HG03095 (cell line): ENCODE measurements around the gene RPS10.
"Not testable (repeated sequence)": the region's sequence is repeated elsewhere in the genome, so short reads cannot be mapped to it uniquely, and the experiment has no call there.

ENCODE experiments used
- ATAC-seq: cut with Tn5 transposase; IDR thresholded peaks from one replicate; pipeline ENCODE4 v1.9.1; 2021; ENCODE audit warnings: moderate library complexity; ENCODE audit not compliant: unreplicated experiment

RPS10 gene

DNA sequence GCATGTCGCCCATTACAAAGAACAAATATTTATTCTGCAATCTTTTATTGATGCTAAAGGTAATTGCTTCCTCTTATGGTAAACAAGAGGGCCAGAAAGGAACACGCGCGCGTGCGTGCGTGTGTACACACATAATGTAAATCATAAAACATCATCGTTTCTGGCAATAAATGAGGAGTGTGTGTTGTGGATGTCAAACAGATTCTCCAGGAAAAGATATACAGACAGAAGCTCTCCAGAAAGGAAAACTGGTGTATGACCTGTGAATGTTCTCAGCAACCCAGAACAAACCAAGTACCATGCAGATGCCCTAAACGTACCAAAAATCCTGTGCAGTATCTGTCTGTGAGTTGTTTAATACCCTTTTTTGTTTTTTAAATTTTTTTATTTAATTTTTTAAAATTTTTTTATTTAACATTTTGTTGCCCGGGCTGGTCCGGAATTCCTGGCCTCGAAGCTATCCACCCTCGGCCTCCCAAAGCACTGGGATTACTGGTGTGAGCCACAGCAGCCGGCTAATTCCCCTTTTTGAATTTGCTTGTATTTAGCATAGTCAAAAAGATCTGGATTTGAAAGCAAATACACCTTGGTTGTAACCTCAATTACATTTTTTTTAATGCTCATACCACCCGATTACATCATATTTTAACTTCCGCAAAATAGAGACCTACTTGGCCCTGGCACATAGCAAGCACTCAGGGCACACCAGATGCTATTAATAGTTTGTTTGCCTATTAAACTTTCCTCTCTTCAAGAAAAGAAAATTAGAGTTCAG lies 32.5 kb downstream of the RPS10 start:
- ATAC-seq: no peak

DNA sequence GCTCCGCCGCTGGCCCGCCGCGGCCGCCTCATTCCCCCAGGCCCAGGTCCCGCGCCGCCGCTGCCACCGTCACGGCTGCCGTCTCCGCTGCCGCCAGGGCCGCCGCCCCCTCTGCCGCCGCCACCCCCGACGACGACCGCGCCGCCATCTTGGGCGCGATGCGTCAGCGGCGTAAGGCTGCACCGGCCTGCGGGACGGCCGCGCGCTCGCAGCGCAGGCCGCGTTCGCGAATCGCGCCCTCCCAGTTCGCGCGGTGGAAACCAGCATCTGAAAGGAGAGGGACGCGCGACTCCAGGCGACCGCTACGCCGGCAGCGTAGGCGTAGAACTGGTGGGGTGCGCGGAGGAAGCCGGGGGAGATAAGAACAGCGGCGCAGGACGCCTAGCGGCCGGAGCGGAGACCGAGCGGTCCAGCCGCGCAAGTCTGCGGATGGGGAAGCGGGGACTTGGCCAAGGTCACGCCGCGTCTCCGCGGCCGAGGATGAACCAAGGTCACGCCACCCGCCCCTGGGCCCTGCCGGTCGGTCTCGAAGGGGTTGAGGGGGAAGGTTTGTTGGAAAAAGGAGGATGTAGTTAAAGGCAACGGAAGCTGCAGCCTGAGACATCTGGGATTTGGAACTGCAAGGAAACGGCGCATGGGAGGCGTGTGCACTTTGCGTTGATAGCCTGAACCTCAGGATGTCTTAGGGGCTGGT lies 33.2 kb downstream of the RPS10 start, which contains the start of gene NUDT3:
TSS of gene NUDT3 (minus strand) at position 173 of the 694 bp plus-strand sequence. CDS start 307 bp downstream, outside the sequence.
- peak; percentile 74 for ATAC-seq

DNA sequence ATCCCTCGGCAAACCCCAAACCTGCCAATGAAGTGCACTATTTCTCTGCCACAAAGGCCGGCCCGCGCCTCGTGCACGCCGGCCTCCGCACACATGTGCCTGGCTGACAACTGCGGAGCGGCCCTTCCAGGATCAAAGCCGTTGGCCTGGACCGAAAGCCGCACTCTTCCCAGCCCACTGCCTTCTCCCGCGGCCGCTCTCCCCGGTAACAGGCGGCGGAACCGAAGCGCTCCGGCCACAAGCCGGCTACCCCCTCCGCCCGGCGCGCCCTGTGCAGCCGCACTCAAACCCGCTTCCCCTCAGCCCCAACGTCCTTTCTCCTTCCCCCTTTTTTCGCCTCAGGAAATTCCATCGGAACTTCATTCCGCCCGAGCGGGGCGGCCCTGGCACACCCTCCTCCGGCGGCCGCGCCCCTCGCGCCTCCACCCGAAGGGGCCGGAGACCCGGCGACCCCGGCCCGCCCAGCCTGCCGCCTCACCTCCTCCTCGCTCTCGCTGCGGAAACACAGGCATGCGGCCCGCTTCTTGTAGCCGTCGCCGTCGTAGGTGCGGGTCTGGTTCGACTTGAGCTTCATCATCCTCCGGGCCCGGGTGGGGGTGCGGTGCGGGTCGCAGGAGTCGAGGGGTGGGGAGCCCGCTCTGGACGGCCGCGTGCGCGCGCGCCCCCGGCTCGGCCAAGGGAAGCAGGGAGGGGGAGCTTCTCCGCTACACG lies 33.9 kb downstream of the RPS10 start:
- peak; percentile 29 for ATAC-seq

DNA sequence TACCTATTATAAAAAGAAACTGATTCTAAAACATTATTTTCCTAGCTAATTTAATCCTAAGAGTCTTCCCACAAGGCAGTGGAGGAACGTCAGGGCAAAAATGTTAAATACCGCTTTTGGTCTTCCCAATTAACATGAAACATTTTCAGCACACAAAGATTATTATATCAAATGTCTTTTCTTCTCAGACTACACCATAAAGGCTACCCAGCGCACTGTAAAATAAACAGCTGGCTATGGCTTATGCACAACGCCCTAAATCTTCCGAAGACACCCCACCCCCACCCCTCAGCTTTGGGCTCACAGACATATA lies 34.4 kb downstream of the RPS10 start:
- ATAC-seq: no peak

DNA sequence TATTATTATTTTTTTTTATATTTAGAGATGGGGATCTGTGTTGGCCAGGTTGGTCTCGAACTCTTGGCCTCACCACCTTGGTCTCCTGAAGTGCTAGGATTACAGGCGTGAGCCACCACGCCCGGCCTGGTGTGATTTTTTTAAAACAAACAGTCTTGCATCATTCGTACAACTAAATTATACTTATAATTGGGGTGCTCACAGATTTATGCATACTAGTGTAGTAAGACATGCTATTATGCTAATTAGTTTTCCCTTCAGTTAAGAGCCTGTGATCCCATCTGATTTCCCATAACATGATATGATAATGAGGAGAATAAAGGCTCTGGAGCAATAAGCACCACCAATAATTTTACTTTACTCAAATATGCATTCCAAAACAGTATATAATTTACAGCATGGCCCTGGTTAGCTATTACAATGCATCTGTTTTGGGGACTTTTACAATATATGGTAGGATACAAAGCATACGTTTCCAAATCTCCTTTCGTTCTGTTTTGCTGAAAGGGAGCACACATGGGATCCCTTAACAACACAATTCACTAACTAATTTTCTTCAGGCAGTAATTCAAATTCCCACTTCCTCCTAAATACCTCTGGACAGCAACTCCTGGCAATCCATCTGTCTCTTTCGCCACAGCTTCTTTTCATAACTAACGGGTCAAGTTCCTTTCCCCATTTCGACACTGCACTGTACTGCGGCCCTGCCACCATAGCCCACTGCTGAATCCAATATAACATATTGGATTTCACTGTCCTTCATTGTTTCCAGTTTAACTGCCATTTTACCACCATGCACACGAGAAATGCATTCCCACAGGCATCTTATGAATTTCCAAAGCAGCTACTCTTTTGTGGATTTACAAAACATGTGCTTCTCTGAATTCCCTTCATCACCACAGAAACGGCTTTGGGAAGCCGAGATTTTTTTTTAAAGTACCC lies 35.1 kb downstream of the RPS10 start:
- ATAC-seq: no peak

DNA sequence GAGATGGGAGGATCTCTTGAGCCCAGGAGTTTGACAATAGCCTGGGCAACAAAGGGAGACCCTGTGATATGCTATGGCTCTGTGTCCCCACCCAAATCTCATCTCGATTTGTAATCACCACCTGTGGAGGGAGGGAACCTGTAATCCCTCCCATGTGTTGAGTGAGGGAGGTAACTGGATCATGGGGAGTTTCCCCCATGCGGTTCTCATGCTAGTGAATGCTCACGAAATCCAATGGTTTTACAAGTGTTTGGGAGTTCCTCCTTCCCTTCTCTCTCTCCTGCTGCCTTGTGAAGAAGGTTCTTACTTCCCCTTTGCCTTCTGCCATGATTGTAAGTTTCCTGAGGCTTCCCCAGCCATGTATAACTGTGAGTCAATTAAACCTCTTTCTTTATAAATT lies 36.8 kb downstream of the RPS10 start:
- ATAC-seq: no peak

DNA sequence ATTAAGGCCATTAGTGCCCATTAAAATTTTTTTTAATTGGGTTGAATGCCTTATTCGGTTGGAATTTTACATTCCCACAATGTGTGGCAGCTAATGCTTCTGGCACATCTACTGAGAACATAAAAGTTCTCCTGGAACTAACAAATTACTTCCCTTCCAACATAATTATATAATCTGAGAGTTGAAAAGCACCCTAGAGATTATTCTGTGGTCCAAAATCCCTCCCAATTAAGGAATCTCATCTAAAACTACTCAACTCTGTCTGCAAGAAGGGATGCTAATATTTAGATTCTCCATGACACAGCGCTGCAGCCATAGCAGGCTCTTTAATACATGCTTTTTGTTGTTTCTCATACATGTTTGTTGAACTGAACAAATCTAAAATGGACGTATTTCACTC lies 37.4 kb downstream of the RPS10 start:
- ATAC-seq: no peak

DNA sequence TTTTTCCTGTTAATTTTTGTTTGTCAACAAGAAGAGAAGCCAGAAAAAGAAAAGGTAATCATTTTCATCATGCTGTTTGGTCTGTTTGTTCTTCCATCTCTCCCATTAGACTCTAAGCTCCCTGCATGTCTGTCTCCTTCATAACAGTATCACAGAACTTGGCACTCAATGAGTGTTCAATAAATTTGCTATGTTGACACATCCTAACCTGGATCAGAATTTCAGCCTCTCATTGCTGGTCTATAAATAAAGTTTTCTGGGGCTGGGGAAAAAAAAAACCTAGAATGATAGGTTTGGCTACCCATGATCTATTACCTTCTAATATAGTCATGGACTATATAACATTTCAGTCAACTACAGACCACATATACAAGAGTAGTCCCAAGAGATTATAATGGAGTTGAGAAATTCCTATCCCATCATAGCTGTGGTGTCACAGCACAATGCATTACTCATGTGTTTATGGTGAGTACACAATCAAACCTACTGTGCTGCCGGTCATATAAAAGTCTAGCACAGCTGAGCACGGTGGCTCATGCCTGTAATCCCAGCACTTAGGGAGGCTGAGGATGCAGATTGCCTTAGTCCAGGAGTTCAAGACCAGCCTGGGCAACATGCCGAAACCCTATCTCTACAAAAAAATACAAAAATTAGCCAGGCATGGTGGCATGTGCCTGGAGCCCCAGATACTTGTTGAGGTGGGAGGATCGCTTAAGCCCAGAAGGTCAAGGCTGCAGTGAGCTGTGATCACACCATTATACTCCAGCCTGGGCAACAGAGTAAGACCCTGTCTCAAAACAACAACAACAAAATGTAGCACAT lies 39.3 kb downstream of the RPS10 start:
- ATAC-seq: no peak

DNA sequence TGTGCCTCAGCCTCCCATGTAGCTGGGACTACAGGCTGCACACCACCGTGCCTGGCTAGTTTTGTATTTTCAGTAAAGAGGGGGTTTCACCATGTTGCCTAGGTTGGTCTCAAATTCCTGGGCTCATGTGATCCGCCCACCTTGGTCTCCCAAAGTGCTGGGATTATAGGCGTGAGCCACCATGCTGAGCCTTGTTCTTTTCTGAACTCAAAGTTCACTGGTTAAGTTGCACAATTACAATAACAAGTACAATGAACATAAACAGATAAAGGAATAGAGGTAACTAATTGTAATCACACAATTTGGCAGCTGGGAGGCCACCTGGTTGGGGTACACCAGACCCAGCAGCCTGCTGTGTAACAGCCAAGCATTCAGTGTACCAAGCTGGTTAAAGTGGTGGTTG lies 40.1 kb downstream of the RPS10 start:
- no peak for ATAC-seq

DNA sequence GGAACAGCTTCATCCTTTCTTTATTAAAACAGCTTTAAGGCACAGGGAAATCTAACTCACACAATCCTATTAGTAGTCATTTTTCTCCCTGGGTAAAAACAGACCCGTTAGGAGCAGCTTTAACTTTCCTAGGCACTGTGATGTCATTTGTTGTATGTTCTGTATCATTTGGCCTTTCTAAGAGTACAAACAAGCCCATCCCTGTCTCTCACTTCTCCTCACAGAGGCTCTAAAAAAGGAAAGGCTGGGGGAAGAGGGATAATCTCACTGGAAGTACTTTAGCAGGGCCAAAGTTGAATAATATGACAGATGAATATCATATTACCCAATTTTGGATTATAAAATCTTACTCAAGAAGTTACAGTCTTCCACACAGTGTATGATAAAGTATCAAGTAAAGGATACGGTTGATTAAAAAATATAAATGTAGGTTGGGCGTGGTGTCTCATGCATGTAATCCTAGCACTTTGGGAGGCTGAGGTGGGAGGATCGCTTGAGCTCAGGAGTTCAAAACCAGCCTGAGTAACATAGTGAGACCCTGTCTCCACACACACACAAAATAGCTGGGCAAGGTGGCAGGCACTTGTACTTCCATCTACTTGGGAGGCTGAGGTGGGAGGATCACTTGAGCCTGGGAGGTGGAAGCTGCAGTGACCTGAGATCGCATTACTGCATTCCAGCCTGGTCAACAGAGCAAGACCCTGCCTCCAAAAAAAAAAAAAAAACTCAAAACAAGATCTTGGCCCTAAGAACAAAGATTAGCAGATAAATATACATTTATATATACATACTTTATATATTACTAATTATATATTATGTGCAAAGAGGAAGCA lies 41.3 kb downstream of the RPS10 start:
- ATAC-seq: no peak

DNA sequence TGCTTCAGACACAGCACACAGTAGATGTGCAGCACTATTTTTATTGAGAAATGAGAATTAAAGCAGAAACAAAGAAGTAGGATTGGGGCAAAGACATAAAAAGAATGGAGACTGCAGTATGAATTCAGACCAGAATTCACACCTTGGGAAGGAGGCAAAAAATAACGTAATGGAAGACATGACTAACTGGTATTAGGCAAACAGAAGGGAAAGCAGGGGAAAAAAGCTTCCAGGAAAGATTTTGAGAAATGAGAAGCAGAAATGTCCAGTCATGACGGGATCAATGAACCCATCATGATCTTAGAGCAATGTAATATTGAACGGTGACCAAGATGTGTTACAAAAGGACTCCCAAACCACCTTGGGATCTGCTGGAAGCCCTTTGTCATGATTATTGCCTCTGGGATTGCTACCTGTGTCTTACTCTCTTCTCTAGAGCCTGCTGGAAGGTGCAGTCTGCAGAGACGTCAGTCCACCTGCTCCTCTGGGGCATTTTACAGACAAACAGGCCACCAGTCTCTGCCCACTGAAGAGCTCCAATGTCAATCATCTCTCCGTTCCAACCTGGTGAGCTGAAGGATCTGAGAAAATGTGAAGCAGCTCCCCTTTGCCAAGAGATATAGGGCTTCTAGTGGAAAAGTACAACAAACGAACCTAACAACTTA lies 42.1 kb downstream of the RPS10 start:
- no peak for ATAC-seq

DNA sequence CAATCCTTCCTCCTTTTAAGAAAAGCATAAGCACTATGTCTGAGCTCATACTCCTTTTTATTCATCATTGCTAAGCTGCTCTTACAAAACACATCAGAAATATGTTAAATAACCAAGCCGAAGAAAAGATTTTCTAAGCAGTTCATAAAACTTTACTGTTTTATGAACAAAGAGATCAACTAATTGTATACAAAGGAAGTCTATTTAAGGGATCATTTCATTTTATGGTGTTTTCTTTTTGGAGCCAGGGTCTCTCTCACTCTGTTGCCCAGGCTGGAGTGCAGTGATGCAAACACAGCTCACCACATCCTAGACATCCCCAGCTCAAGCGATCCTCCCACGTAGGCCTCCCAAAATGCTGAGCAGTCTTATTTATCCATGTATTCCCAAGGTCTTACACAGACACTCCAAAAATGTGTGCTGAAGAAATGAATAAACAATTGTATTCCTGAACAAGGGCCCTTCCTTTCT lies 42.7 kb downstream of the RPS10 start:
- no peak for ATAC-seq

DNA sequence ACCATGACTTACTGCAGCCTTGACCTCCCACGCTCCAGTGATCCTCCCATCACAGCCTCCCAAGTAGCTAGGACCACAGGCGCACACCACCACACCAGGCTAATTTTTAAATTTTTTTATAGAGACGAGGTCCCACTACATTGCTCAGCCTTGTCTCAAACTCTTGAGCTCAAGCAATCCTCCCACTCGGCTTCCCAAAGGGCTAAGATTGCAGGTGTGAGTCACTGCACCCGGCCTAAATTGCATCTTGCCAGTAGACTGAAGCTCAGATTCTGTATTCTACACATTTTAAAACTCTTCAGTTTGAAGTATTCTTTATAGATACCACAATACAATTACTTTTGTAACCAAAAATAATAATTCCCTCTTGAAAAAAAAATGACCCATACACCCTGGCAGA lies 44.8 kb downstream of the RPS10 start:
- no peak for ATAC-seq

DNA sequence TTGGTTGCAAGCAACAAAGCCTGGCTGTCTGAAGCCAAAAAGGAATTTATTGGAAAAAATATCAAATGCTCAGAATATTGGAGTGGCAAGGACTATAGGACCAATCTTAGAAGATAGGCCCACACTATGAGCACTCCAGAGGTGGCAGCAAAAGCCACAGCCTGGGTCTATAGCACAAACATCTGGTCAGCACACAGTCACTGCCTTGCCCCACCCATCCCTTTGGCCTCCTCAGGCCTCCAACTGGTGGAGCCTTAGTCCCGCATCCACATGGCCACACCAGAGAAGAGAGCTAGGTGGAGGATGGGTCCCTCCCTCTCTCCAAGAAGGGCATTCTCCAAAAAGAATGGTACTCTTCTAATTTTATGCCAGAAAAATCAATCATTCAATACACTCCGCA lies 47.4 kb downstream of the RPS10 start:
- ATAC-seq: no peak

DNA sequence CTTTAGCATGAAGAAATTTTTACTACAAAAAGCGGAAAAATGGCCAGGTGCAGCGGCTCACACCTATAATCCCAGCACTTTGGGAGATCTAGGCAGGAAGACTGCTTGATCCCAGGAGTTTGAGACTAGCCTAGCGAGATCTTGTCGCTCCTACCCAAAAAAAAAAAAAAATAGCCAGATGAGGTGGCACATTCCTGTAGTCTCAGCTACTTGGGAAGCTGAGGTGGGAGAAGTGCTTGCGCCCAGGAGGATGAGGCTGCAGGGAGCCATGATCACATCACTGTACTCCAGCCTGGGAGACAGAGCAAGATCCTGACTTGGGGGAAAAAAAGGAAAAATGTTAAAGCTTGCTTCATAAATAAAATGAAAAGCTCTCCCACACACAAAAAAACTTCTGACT lies 47.9 kb downstream of the RPS10 start:
- ATAC-seq: no peak

DNA sequence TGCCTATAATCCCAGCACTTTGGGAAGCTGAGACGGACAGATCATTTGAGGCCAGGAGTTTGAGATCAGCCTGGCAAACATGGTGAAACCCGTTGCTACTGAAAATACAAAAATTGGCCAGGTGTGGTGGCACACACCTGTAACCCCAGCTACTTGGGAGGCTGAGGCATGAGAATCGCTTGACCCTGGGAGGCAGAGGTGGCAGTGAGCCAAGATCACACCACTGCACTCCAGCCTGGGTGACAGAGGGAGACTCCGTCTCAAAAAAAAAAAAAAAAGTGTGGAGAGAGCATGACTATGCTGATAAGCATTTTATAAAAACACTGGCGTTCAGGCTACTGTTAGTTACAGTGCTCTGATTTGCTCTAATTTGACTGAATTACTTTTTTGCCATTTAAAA lies 48.3 kb downstream of the RPS10 start:
- ATAC-seq: not testable (repeated sequence)

DNA sequence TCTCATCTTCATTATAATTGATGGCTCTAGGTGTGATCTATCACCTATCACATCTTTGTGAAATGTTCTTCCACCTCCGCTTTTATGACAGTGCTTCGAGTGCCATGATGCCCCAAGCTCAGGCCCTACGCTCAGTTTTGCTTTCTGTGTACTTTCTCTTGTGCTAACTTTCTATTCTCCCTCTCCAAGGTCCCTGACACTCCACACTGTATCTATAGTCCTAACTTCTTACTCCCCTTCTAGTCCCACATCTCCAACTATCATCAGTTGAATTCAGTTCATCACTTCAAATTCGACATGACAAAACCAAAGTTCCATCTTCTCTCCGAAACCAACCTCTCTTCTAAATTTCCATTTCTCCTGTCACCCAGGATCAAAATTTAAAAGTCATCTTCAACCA lies 50.0 kb downstream of the RPS10 start:
- ATAC-seq: no peak

DNA sequence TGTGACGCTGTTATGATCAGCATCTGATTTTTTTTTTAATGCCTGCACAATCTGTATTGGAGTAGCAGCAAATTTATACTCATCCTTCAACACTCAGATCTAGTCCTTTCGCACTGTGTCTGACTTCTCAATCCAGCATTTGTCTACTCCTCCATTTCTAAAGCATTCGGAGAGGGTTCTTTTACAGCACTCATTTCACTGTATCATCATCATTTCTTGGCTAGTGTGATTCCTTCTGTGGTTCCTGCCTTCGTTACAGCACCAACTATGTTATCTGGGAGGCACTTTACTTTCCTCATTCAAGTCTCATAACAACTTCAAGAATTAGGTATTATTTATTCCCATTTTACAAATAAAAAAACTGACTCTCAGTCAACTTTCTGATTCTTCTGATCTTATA lies 51.4 kb downstream of the RPS10 start:
- ATAC-seq: no peak

DNA sequence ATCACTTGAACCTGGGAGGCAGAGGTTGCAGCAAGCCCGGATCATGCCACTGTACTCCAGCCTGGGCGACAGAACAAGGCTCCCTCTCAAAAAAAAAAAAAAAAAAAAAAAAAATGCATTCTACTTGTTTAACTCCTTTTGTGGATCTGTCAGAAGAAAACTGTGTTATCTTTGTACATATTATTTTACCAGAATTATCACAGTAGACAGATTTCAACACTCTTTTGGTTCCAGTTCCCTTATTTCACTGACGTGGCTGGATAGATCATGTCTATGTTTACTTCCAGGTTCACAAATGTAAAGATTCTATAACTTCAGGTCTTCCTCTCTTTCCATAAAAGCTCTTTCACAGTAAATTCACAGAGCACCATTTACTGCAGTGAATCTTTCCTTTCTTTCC lies 51.8 kb downstream of the RPS10 start:
- ATAC-seq: no peak
